GM10266 (cell line): ENCODE measurements around the gene AQP3.

Source experiments
- DNase-seq: peaks from one replicate; pipeline ENCODE4 v3.0.0; 2012; ENCODE audit errors: extremely low spot score
- TF ChIP-seq, protein P1 (sequence below): IDR thresholded peaks from 2 replicates; pipeline ENCODE4 v1.5.1; 2012; ENCODE audit warnings: mild to moderate bottlenecking, low read depth; ENCODE audit not compliant: control insufficient read depth, insufficient read depth; ENCODE audit errors: missing control alignments

Gene AQP3

GRCh38 chr9:33473643-33474352 is 26.4 kb upstream of the AQP3 start, which contains the start of gene NOL6:
Gene NOL6 (minus strand): TSS chr9:33473924. CDS start chr9:33473842, 82 bp downstream.
- TF ChIP-seq, protein P1, sequence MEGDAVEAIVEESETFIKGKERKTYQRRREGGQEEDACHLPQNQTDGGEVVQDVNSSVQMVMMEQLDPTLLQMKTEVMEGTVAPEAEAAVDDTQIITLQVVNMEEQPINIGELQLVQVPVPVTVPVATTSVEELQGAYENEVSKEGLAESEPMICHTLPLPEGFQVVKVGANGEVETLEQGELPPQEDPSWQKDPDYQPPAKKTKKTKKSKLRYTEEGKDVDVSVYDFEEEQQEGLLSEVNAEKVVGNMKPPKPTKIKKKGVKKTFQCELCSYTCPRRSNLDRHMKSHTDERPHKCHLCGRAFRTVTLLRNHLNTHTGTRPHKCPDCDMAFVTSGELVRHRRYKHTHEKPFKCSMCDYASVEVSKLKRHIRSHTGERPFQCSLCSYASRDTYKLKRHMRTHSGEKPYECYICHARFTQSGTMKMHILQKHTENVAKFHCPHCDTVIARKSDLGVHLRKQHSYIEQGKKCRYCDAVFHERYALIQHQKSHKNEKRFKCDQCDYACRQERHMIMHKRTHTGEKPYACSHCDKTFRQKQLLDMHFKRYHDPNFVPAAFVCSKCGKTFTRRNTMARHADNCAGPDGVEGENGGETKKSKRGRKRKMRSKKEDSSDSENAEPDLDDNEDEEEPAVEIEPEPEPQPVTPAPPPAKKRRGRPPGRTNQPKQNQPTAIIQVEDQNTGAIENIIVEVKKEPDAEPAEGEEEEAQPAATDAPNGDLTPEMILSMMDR = no peak
- peak; percentile 97 for DNase-seq

GRCh38 chr9:33472881-33473615 is 25.7 kb upstream of the AQP3 start:
- peak; percentile 6 for DNase-seq
- TF ChIP-seq, protein P1 = no peak

DNA sequence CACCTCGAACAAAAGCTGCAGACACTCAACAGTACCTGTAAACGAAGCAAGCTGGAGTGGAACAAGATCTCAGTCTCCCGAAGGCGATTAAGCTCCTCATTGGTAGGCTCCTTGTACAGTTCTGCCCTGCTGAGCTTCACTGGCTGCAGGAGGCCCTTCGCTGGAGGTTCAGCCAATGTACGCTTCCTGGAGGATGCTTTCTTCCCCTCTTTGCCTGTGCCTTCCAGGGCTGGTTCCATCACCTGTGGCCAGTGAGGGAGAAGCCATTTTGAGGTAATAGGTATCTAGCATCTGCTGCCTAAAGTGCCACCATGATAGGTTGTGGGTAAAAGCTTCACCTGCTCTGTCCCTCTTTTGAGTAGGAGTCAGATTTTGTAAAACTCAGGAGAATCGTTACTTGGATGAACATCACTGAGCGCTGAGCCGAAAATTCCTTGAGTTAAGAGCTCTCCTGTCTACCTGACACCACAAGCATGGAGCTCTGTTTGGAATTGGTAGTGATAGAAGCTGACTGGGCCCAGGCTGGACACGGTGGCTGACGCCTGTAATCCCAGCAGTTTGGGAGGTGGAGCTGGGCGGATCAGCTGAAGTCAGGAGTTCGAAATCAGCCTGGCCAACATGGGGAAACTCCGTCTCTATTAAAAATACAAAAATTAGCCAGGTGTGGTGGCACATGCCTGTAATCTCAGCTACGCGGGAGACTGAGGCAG is 24.9 kb upstream of the AQP3 start:
- DNase-seq = no peak
- TF ChIP-seq, protein P1 = no peak

DNA sequence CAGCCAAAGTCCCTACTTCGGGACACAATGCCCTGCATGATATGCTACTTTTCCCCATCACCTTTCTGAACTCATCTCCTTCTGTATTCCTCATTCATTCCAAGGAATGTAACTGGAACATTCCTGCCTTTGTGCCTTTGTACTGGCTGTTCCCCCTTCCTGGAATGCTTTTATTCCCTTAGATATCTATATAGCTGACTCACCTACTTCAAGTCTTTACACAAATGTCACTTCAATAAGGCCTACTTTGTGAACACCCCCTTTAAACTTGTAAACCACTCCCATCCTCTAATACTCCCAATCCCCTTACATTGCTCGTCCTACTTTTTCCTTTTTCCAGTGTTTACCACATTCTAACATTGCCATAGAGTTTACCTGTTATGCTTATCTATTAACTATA is 24.0 kb upstream of the AQP3 start:
- TF ChIP-seq, protein P1 = no peak
- DNase-seq = peak; percentile 2

- peak; percentile 4 for DNase-seq
- TF ChIP-seq, protein P1 = no peak
Observed at GRCh38 chr9:33469891-33470290, 22.5 kb upstream of the AQP3 start.

DNA sequence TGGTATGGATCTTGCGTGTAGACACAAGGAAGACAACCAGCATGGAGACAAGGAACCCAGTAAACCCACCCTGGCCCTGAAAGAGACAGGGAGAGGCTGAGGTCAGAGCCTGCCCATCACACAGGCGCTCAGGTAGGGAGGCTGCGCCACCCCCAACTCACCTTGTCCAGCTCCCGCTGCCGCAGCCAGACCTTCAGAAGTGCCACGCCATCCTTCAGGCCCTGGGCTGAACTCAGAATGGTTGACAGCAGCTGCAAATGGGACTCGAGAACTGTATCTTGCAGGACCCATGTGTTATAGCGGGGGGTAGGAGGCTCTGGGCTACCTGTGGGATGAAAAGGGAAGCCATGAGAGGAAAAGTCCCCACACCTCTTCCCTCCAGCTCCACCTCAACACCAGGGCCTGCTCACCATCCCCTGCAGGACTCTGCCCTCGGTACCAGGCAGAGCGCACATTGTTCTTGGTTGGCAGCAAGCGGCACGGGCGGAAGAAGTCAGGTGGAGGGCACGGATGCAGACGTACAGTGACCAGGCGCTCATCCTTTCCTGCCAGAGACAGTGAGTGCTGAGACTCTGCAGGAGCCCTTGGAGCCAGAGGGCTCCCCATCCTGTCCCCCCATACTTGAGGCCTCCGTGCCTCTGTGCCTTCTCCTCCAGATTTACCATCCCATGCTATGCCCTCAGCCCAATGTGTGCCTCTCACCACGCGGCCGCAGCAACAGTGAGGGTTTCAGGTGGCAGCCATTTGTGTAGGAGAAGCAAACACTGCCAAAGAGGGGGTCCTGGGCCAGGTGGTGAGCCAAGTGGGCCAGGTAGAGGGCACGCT is 21.6 kb upstream of the AQP3 start:
- peak; percentile 2 for DNase-seq
- TF ChIP-seq, protein P1 = no peak
